ENCODE data around the gene TTC32. TPM values are rescaled to one million over a fixed set of nuclear protein-coding genes. Genes with fewer than 3 reads are reported as not detected.

The TTC32 gene
- 10 to 100 TPM; 11.6 to 21.7 (median 18.3) TPM for polyA plus RNA-seq
- long read RNA-seq, donor 1: 0 reads
- long read RNA-seq, donor 2: 0 reads
- long read RNA-seq, donor 3, transcript TTC32-204 (2 exons, 710 nt): major isoform, 5 of 6 reads
- long read RNA-seq, donor 3, partial matches to known transcripts: 0 of 6 reads
- long read RNA-seq, donor 3, other reads (novel, unspliced or antisense): 0 of 6 reads
- long read RNA-seq, donor 4: 0 reads
- long read RNA-seq, donor 5, partial matches to known transcripts: 0 of 5 reads
- long read RNA-seq, donor 5, other reads (novel, unspliced or antisense): 0 of 5 reads
- long read RNA-seq, donor 6, partial matches to known transcripts: 7 of 20 reads
- long read RNA-seq, donor 6, other reads (novel, unspliced or antisense): 9 of 20 reads
- long read RNA-seq, donor 7: 0 reads
- long read RNA-seq, donor 8, partial matches to known transcripts: 0 of 1 reads
- long read RNA-seq, donor 8, other reads (novel, unspliced or antisense): 0 of 1 reads
- long read RNA-seq, donor 9: 0 reads
- long read RNA-seq, donor 10, partial matches to known transcripts: 0 of 5 reads
- long read RNA-seq, donor 10, other reads (novel, unspliced or antisense): 0 of 5 reads

- peaks cover 0 to 9% (median 6%) of the 10 kb centered on the region in 3 donors for H3K4me1 ChIP-seq (ENCODE audit: control insufficient read depth in 3 of 3, insufficient read depth in 2 of 3, low read depth in 1 of 3, low read length in 2 of 3)
- peak within 1 kb of the TSS; percentile 81 to 89 (median 81) for H3K4me3 ChIP-seq (ENCODE audit: low read depth in 1 of 3, low read length in 3 of 3)
- FAIRE-seq (no peak), DNase-seq (peak; percentile 93 to 99)
- H3K9me3 ChIP-seq (ENCODE audit: control insufficient read depth in 2 of 2, insufficient read depth in 1 of 2, low read depth in 1 of 2, low read length in 1 of 2): no peaks in the 10 kb centered on the region
- peak within 1 kb of the TSS; percentile 89 to 93 (median 91) for H3K27ac ChIP-seq (ENCODE audit: low read depth in 1 of 3, low read length in 2 of 3)
- peaks cover 0 to 5% (median 0%) of the 10 kb centered on the region in 3 donors for H3K36me3 ChIP-seq (ENCODE audit: control insufficient read depth in 3 of 3, insufficient read depth in 2 of 3, low read depth in 1 of 3, low read length in 3 of 3)
- 0% methylated on average over 61 to 65 of the region's 65 CpGs for WGBS, 3 donors
- no peaks in the 10 kb centered on the region for H3K27me3 ChIP-seq (ENCODE audit: control insufficient read depth in 3 of 3, insufficient read depth in 3 of 3, low read length in 3 of 3)
Observed at GRCh38 chr2:19901442-19902215, at the start of gene TTC32. TSS of gene TTC32 (minus strand) at chr2:19901983. CDS start at chr2:19901854, 129 bp downstream.

GRCh38 chr2:19949071-19949470 is 47.3 kb upstream of the TTC32 start:
- H3K27ac ChIP-seq (ENCODE audit: low read depth in 1 of 3, low read length in 2 of 3): no peak overlapping the region
- FAIRE-seq (no peak), DNase-seq (no peak)
- no peaks in the 10 kb centered on the region for H3K27me3 ChIP-seq (ENCODE audit: control insufficient read depth in 3 of 3, insufficient read depth in 3 of 3, low read length in 3 of 3)
- no peaks in the 10 kb centered on the region for H3K36me3 ChIP-seq (ENCODE audit: control insufficient read depth in 3 of 3, insufficient read depth in 2 of 3, low read depth in 1 of 3, low read length in 3 of 3)
- no peaks in the 10 kb centered on the region for H3K9me3 ChIP-seq (ENCODE audit: control insufficient read depth in 2 of 2, insufficient read depth in 1 of 2, low read depth in 1 of 2, low read length in 1 of 2)
- no peak overlapping the region for H3K4me3 ChIP-seq (ENCODE audit: low read depth in 1 of 3, low read length in 3 of 3)
- H3K4me1 ChIP-seq (ENCODE audit: control insufficient read depth in 3 of 3, insufficient read depth in 2 of 3, low read depth in 1 of 3, low read length in 2 of 3): no peaks in the 10 kb centered on the region

- H3K27me3 ChIP-seq (ENCODE audit: control insufficient read depth in 3 of 3, insufficient read depth in 3 of 3, low read length in 3 of 3): no peaks in the 10 kb centered on the region
- no peaks in the 10 kb centered on the region for H3K36me3 ChIP-seq (ENCODE audit: control insufficient read depth in 3 of 3, insufficient read depth in 2 of 3, low read depth in 1 of 3, low read length in 3 of 3)
- 86 to 94% (median 91%) methylated on average over 4 of the region's 4 CpGs for WGBS, 3 donors
- no peak overlapping the region for H3K27ac ChIP-seq (ENCODE audit: low read depth in 1 of 3, low read length in 2 of 3)
- no peaks in the 10 kb centered on the region for H3K9me3 ChIP-seq (ENCODE audit: control insufficient read depth in 2 of 2, insufficient read depth in 1 of 2, low read depth in 1 of 2, low read length in 1 of 2)
- no peak for FAIRE-seq
- H3K4me3 ChIP-seq (ENCODE audit: low read depth in 1 of 3, low read length in 3 of 3): no peak overlapping the region
- no peak for DNase-seq
- no peaks in the 10 kb centered on the region for H3K4me1 ChIP-seq (ENCODE audit: control insufficient read depth in 3 of 3, insufficient read depth in 2 of 3, low read depth in 1 of 3, low read length in 2 of 3)
Observed at GRCh38 chr2:19947184-19947940, 45.6 kb upstream of the TTC32 start.

- no peak for FAIRE-seq
- H3K4me1 ChIP-seq (ENCODE audit: control insufficient read depth in 3 of 3, insufficient read depth in 2 of 3, low read depth in 1 of 3, low read length in 2 of 3): no peaks in the 10 kb centered on the region
- 73 to 89% (median 86%) methylated on average over 2 of the region's 2 CpGs for WGBS, 3 donors
Observed at GRCh38 chr2:19944205-19944845, 42.5 kb upstream of the TTC32 start.

GRCh38 chr2:19943189-19943588 is 41.4 kb upstream of the TTC32 start:
- no peaks in the 10 kb centered on the region for H3K27me3 ChIP-seq (ENCODE audit: control insufficient read depth in 3 of 3, insufficient read depth in 3 of 3, low read length in 3 of 3)
- WGBS, 3 donors: 21 to 53% (median 27%) methylated on average over 1 of the region's 1 CpG
- no peaks in the 10 kb centered on the region for H3K9me3 ChIP-seq (ENCODE audit: control insufficient read depth in 2 of 2, insufficient read depth in 1 of 2, low read depth in 1 of 2, low read length in 1 of 2)
- no peaks in the 10 kb centered on the region for H3K36me3 ChIP-seq (ENCODE audit: control insufficient read depth in 3 of 3, insufficient read depth in 2 of 3, low read depth in 1 of 3, low read length in 3 of 3)
- H3K4me3 ChIP-seq (ENCODE audit: low read depth in 1 of 3, low read length in 3 of 3): no peak overlapping the region
- no peaks in the 10 kb centered on the region for H3K4me1 ChIP-seq (ENCODE audit: control insufficient read depth in 3 of 3, insufficient read depth in 2 of 3, low read depth in 1 of 3, low read length in 2 of 3)
- FAIRE-seq (peak; percentile 68), DNase-seq (no peak)
- no peak overlapping the region for H3K27ac ChIP-seq (ENCODE audit: low read depth in 1 of 3, low read length in 2 of 3)

More at GRCh38 chr2:19944205-19944845, 42.5 kb upstream of the TTC32 start:
- H3K4me3 ChIP-seq (ENCODE audit: low read depth in 1 of 3, low read length in 3 of 3): no peak overlapping the region
- no peaks in the 10 kb centered on the region for H3K9me3 ChIP-seq (ENCODE audit: control insufficient read depth in 2 of 2, insufficient read depth in 1 of 2, low read depth in 1 of 2, low read length in 1 of 2)
- DNase-seq: no peak
- no peaks in the 10 kb centered on the region for H3K27me3 ChIP-seq (ENCODE audit: control insufficient read depth in 3 of 3, insufficient read depth in 3 of 3, low read length in 3 of 3)
- H3K36me3 ChIP-seq (ENCODE audit: control insufficient read depth in 3 of 3, insufficient read depth in 2 of 3, low read depth in 1 of 3, low read length in 3 of 3): no peaks in the 10 kb centered on the region
- H3K27ac ChIP-seq (ENCODE audit: low read depth in 1 of 3, low read length in 2 of 3): no peak overlapping the region

- no peaks in the 10 kb centered on the region for H3K9me3 ChIP-seq (ENCODE audit: control insufficient read depth in 2 of 2, insufficient read depth in 1 of 2, low read depth in 1 of 2, low read length in 1 of 2)
- no peaks in the 10 kb centered on the region for H3K27me3 ChIP-seq (ENCODE audit: control insufficient read depth in 3 of 3, insufficient read depth in 3 of 3, low read length in 3 of 3)
- FAIRE-seq (no peak), DNase-seq (no peak)
- no peak overlapping the region for H3K4me3 ChIP-seq (ENCODE audit: low read depth in 1 of 3, low read length in 3 of 3)
- peaks cover 0 to 2% (median 0%) of the 10 kb centered on the region in 3 donors for H3K36me3 ChIP-seq (ENCODE audit: control insufficient read depth in 3 of 3, insufficient read depth in 2 of 3, low read depth in 1 of 3, low read length in 3 of 3)
- H3K27ac ChIP-seq (ENCODE audit: low read depth in 1 of 3, low read length in 2 of 3): no peak overlapping the region
- H3K4me1 ChIP-seq (ENCODE audit: control insufficient read depth in 3 of 3, insufficient read depth in 2 of 3, low read depth in 1 of 3, low read length in 2 of 3): no peaks in the 10 kb centered on the region
Observed at GRCh38 chr2:19942199-19942598, 40.4 kb upstream of the TTC32 start.

- DNase-seq (no peak), FAIRE-seq (no peak)
- Histone ChIP-seq H3K27ac (ENCODE audit: low read depth in 1 of 3, low read length in 2 of 3) (no peak overlapping the region), H3K4me1 (ENCODE audit: control insufficient read depth in 3 of 3, insufficient read depth in 2 of 3, low read depth in 1 of 3, low read length in 2 of 3) (no peaks in the 10 kb centered on the region), H3K27me3 (ENCODE audit: control insufficient read depth in 3 of 3, insufficient read depth in 3 of 3, low read length in 3 of 3) (no peaks in the 10 kb centered on the region), H3K9me3 (ENCODE audit: control insufficient read depth in 2 of 2, insufficient read depth in 1 of 2, low read depth in 1 of 2, low read length in 1 of 2) (no peaks in the 10 kb centered on the region), H3K4me3 (ENCODE audit: low read depth in 1 of 3, low read length in 3 of 3) (no peak overlapping the region), H3K36me3 (ENCODE audit: control insufficient read depth in 3 of 3, insufficient read depth in 2 of 3, low read depth in 1 of 3, low read length in 3 of 3) (peaks cover 0 to 2% (median 0%) of the 10 kb centered on the region in 3 donors)
- 93 to 96% (median 94%) methylated on average over 4 of the region's 4 CpGs for WGBS, 3 donors
Observed at GRCh38 chr2:19937004-19937403, 35.2 kb upstream of the TTC32 start.

Data from small intestine (tissue), 16 donors.